SK-N-SH treated with all-trans-retinoic acid at 6 μM for 48 hours (cell line): ENCODE data around the gene ATP6V0E2.

Experiments used
- ATAC-seq: fragments of 200-7000 bp; cut with Tn5 transposase; 3 replicates; pipeline ENCODE4 v1.9.1; 2020; ENCODE audit warnings: mild to moderate bottlenecking, moderate library complexity
- BACH2 ChIP-seq: fragments of 250-450 bp; sonication (Bioruptor Pico); IDR thresholded peaks from 2 replicates; pipeline ENCODE4 v1.9.0; 2021; ENCODE audit warnings: mild to moderate bottlenecking, borderline replicate concordance
- CSDC2 ChIP-seq: fragments of 250-450 bp; sonication (Bioruptor Pico); IDR thresholded peaks from 2 replicates; pipeline ENCODE4 v1.5.0; 2020; ENCODE audit warnings: mild to moderate bottlenecking, moderate library complexity
- ESRRG ChIP-seq: fragments of 250-450 bp; sonication (Bioruptor Pico); IDR thresholded peaks from 2 replicates; pipeline ENCODE4 v1.6.1; 2021; ENCODE audit warnings: mild to moderate bottlenecking
- GLIS3 ChIP-seq: fragments of 250-450 bp; sonication (Bioruptor Pico); IDR thresholded peaks from 2 replicates; pipeline ENCODE4 v1.5.0; 2020; ENCODE audit warnings: mild to moderate bottlenecking, moderate library complexity
- ISL1 ChIP-seq: fragments of 250-450 bp; sonication (Bioruptor Pico); IDR thresholded peaks from 2 replicates; pipeline ENCODE4 v2.1.2; 2022; ENCODE audit warnings: mild to moderate bottlenecking, moderate library complexity
- POU6F1 ChIP-seq: fragments of 250-450 bp; sonication (Bioruptor Pico); IDR thresholded peaks from 2 replicates; pipeline ENCODE4 v1.8.0; 2021; ENCODE audit warnings: low read depth, mild to moderate bottlenecking, moderate library complexity, borderline replicate concordance
- PPARA ChIP-seq: fragments of 250-450 bp; sonication (Bioruptor Pico); IDR thresholded peaks from 2 replicates; pipeline ENCODE4 v1.5.0; 2020; ENCODE audit warnings: mild to moderate bottlenecking, borderline replicate concordance
- RARB ChIP-seq: fragments of 250-450 bp; sonication (Bioruptor Pico); IDR thresholded peaks from 2 replicates; pipeline ENCODE4 v1.8.0; 2021; ENCODE audit warnings: mild to moderate bottlenecking, moderate library complexity
- TCF4 ChIP-seq: fragments of 250-450 bp; sonication (Bioruptor Pico); IDR thresholded peaks from 2 replicates; pipeline ENCODE4 v1.8.0; 2021; ENCODE audit warnings: mild to moderate bottlenecking, moderate library complexity, borderline replicate concordance
- TOX ChIP-seq: fragments of 250-450 bp; sonication (Bioruptor Pico); IDR thresholded peaks from 2 replicates; pipeline ENCODE4 v1.8.0; 2021; ENCODE audit warnings: mild to moderate bottlenecking, moderate library complexity, borderline replicate concordance
- TSHZ2 ChIP-seq: fragments of 250-450 bp; sonication (Bioruptor Pico); IDR thresholded peaks from 2 replicates; pipeline ENCODE4 v1.5.0; 2020; ENCODE audit warnings: mild to moderate bottlenecking, moderate library complexity
- ZFP30 ChIP-seq: fragments of 450-650 bp; formaldehyde crosslinking; IDR thresholded peaks from 2 replicates; pipeline ENCODE4 v1.5.0; 2022; ENCODE audit warnings: mild to moderate bottlenecking, moderate library complexity
- ZNF565 ChIP-seq: fragments of 450-650 bp; formaldehyde crosslinking; conservative IDR thresholded peaks from 2 replicates; pipeline ENCODE4 v1.5.0; 2020; ENCODE audit warnings: low read depth, mild to moderate bottlenecking, moderate library complexity
- ZNF70 ChIP-seq: fragments of 450-650 bp; formaldehyde crosslinking; IDR thresholded peaks from 2 replicates; pipeline ENCODE4 v1.5.0; 2020; ENCODE audit warnings: mild to moderate bottlenecking, moderate library complexity
- ZNF8 ChIP-seq: fragments of 450-650 bp; formaldehyde crosslinking; IDR thresholded peaks from 2 replicates; pipeline ENCODE4 v1.5.0; 2020; ENCODE audit warnings: mild to moderate bottlenecking, moderate library complexity
- TF ChIP-seq, protein P1 (sequence below): fragments of 250-450 bp; sonication (Bioruptor Pico); IDR thresholded peaks from 2 replicates; pipeline ENCODE4 v1.5.1; 2021; ENCODE audit warnings: mild to moderate bottlenecking, moderate library complexity

ATP6V0E2 gene

DNA sequence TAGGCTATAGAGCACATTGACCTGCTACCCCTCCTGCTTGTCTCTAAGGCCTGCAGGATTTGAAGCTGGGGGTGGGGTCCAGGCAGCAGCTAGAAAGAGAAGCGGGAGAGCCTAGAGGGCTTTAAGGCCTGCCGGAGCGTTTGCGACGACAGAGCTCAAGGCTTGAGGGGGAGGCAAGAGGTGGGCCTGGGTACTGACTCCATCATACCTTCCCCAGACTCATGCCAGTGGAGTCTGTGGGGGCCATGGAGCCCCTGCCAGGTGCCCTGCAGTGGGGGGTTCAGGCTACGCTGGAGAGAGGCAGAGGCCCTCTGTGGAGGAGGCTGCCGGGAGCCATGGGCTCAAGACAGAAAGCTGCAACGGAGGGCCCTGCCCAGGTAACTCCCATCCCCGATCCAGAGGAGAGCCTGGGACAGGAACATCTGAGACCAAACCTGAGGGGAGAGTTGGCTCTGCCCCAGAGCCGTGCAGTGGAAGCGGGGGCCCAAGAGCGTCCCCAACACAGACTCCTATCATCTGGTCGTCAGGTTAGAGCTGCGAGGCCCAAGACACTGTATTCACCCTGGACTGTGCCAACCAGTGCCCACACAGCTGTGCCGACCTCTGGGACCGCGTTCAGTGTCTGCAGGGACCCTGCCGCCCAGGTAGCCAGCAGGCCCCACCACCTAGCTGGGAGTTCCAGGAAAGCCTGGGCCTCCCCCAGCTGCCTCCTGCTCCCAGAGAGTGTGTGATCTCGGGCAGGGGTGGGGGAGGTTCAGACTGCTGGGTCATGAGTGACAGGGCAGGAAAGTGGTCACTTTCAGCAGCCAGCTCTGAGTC, 48.8 kb upstream of the ATP6V0E2 start:
- no peak; the same call in 2 of the 3 replicates for ATAC-seq
- TF ChIP-seq TOX (CRISPR knock-in tag) (no peak), ZNF565 (CRISPR knock-in tag) (no peak), BACH2 (CRISPR knock-in tag) (no peak), TSHZ2 (no peak), ZNF8 (CRISPR knock-in tag) (no peak), TCF4 (CRISPR knock-in tag) (no peak), CSDC2 (no peak), ESRRG (CRISPR knock-in tag) (no peak), PPARA (CRISPR knock-in tag) (no peak), ZNF70 (CRISPR knock-in tag) (no peak), ZFP30 (CRISPR knock-in tag) (no peak)
- TF ChIP-seq, protein P1, sequence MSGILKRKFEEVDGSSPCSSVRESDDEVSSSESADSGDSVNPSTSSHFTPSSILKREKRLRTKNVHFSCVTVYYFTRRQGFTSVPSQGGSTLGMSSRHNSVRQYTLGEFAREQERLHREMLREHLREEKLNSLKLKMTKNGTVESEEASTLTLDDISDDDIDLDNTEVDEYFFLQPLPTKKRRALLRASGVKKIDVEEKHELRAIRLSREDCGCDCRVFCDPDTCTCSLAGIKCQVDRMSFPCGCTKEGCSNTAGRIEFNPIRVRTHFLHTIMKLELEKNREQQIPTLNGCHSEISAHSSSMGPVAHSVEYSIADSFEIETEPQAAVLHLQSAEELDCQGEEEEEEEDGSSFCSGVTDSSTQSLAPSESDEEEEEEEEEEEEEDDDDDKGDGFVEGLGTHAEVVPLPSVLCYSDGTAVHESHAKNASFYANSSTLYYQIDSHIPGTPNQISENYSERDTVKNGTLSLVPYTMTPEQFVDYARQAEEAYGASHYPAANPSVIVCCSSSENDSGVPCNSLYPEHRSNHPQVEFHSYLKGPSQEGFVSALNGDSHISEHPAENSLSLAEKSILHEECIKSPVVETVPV (CRISPR knock-in tag), result no peak

DNA sequence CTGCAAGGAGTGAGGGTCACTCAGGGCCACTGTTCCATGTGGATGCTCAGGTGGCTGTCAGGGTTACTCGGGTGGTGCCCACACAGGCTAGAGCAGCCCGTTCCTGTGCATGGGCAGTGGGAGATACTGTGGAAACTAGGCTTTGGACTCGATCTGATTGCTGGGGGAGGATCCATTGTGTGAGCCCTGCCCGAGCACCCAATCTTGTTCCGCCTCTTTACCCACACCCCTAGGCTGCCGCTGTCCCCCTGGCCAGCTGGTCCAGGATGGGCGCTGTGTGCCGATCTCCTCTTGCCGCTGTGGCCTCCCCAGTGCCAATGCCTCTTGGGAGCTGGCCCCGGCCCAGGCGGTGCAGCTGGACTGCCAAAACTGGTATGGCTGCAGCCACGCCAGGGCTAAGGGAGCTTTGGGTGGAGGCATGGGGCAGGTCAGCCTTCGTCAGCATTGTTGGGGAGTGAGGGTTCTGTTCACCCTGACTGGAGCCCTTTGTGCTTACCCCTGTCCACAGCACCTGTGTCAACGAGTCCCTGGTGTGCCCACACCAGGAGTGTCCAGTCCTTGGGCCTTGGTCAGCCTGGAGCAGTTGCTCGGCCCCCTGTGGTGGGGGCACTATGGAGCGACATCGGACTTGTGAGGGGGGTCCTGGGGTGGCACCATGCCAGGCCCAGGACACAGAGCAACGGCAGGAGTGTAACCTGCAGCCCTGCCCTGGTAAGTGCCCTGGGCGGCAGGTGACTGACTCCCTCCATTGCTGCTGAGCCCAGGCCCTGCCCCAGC, 48.0 kb upstream of the ATP6V0E2 start:
- no peak for TF ChIP-seq RARB
- no peak for TF ChIP-seq ZNF565 (CRISPR knock-in tag)
- no peak for TF ChIP-seq TSHZ2
- no peak for TF ChIP-seq GLIS3 (CRISPR knock-in tag)
- no peak for TF ChIP-seq CSDC2
- no peak for TF ChIP-seq ZFP30 (CRISPR knock-in tag)
- no peak for TF ChIP-seq POU6F1
- TF ChIP-seq ISL1 (CRISPR knock-in tag), result no peak
- no peak for TF ChIP-seq TOX (CRISPR knock-in tag)
- ATAC-seq, result no peak

GRCh38 chr7:149826344-149827088, 47.3 kb upstream of the ATP6V0E2 start:
- no peak; the same call in 2 of the 3 replicates for ATAC-seq
- TF ChIP-seq ZNF8 (CRISPR knock-in tag) (no peak), TSHZ2 (no peak), PPARA (CRISPR knock-in tag) (no peak)
- TF ChIP-seq, all 23 proteins: peak for 0
